ENCODE results near the gene NEIL1. TPM values are rescaled to one million over a fixed set of nuclear protein-coding genes. Genes with fewer than 3 reads are reported as not detected.

Gene NEIL1
- total RNA-seq, 1 donor from 2014 or later: 8.2 TPM

DNA sequence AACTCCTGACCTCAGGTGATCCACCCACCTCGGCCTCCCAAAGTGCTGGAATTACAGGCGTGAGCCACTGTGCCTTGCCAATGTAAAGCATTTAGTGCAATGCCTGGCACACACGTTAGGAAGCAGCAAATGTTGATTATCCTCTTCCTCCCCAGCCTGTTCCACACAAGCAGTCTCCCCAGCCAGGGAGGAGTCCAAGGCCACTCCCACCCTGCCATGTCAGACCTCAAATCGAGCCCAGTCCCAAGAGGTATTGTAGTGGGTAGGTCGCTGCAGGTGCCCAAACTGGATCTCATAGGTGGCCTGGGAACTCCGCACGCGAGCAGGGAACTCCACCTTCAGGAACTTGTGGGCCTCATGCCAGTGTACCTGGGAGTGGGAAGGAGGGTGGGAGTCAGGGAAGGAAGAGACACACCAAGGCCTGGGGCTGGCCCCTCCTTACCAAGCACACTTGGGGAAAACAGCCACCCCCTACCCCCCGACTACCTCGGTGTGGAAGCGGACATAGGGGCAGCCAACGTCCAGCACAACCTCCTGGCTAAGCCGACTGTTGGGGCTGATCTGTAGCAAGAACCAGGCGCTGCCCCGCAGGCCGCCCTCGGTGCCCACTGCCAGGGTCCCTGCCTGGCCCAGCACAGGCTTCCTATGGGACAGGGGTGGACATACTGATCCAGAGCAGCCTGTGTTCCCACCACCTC is 11.3 kb downstream of the NEIL1 start:
- H3K27ac ChIP-seq (replicated peaks): no peak overlapping the region

DNA sequence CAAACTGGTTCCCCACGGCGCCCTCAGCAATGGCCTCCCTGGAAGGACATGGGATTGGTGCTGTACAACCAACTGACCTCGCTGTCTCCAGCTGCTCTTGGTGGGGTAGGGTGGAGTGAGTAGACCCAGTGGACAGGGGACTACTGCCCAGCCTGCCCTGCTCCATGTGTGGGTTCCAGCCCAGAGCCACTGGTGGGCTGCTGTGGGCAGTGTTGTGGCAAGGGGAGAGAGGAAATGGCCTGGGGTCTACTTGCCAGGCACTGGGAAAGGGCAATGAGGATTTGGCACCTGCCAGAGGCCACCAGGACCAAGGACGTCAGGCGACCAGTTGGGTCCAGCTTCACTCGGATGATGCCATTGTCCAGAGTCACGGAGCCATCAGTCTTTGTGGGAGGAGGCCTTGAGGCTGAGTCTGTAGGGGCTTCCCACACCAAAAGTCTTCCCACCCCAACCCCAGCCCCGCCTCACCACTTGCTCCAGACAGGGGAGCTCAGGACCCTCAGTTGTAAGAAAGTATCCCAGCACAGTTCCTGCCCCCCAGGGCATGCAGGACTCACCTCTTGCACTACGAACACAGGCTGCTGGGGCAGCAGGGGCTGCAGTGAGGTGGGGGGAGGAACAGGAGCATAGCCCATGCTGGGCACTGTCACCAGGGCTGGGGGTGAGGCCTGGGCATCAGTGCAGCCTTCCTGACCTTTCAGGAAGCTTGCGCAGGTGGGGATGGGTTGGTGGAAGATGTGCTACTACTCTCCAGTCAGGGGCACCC is 12.1 kb downstream of the NEIL1 start:
- Histone ChIP-seq H3K27me3 (ENCODE audit: low read depth) (no peaks in the 10 kb centered on the region), H3K27ac (replicated peaks) (no peak overlapping the region), H3K36me3 (peaks cover 88% of the 10 kb centered on the region), H3K9me3 (replicated peaks) (no peaks in the 10 kb centered on the region), H3K4me1 (no peaks in the 10 kb centered on the region), H3K4me3 (no peak overlapping the region)
- no peak for DNase-seq
- intact Hi-C loops (cut with micrococcal nuclease): no loop called here
- TF ChIP-seq, protein P1, sequence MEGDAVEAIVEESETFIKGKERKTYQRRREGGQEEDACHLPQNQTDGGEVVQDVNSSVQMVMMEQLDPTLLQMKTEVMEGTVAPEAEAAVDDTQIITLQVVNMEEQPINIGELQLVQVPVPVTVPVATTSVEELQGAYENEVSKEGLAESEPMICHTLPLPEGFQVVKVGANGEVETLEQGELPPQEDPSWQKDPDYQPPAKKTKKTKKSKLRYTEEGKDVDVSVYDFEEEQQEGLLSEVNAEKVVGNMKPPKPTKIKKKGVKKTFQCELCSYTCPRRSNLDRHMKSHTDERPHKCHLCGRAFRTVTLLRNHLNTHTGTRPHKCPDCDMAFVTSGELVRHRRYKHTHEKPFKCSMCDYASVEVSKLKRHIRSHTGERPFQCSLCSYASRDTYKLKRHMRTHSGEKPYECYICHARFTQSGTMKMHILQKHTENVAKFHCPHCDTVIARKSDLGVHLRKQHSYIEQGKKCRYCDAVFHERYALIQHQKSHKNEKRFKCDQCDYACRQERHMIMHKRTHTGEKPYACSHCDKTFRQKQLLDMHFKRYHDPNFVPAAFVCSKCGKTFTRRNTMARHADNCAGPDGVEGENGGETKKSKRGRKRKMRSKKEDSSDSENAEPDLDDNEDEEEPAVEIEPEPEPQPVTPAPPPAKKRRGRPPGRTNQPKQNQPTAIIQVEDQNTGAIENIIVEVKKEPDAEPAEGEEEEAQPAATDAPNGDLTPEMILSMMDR (IDR thresholded peaks at IDR 0.05; ENCODE audit: borderline replicate concordance): no peak

More for the DNA sequence above, 11.3 kb downstream of the NEIL1 start:
- no peaks in the 10 kb centered on the region for H3K27me3 ChIP-seq (ENCODE audit: low read depth)
- no peak for DNase-seq
- peaks cover 81% of the 10 kb centered on the region for H3K36me3 ChIP-seq
- H3K4me1 ChIP-seq: no peaks in the 10 kb centered on the region
- H3K4me3 ChIP-seq: no peak overlapping the region
- intact Hi-C loops (cut with micrococcal nuclease): no loop called here
- H3K9me3 ChIP-seq (replicated peaks): no peaks in the 10 kb centered on the region
- TF ChIP-seq, protein P1 (IDR thresholded peaks at IDR 0.05; ENCODE audit: borderline replicate concordance): no peak

DNA sequence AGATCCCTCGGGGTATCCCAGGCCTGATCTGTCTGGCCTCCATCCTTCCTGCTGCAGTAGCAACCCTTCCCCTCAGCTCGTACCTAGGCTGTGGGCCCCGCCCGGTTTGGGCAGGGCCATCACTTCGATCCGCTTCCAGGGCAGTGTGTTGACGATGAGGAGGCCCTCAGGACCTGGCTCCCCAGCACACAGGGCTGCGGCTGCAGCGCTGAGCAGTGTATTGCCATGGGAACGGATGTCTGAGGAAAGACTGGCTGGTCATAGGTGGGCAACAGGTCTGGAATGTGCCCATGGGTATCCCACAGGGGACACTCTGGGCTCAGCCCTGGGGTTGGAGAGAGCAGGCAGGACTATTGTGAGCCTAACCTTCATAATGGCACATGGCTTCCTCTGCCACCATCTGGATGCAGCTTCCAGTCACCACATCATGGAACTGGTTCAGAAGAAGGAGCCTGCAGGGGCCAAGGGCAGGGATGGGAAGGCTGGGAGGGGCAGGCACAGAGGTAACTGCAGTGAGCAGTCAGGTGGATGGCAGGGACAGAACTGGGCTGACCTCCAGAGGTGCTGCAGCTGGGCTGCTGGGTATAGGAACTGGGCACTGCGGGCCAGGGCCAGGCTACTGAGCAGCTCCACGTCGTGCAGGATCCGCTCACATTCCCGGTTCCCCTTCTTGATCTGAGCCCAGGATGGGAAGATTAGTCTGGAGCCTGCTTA is 12.9 kb downstream of the NEIL1 start:
- Histone ChIP-seq H3K9me3 (replicated peaks) (no peaks in the 10 kb centered on the region), H3K4me3 (no peak overlapping the region), H3K27ac (replicated peaks) (no peak overlapping the region), H3K27me3 (ENCODE audit: low read depth) (no peaks in the 10 kb centered on the region), H3K36me3 (peaks cover 96% of the 10 kb centered on the region), H3K4me1 (no peaks in the 10 kb centered on the region)
- DNase-seq: no peak
- intact Hi-C loops (cut with micrococcal nuclease): no loop called here
- TF ChIP-seq, protein P1 (IDR thresholded peaks at IDR 0.05; ENCODE audit: borderline replicate concordance): no peak

GRCh38 chr15:75360391-75360790 is 13.6 kb downstream of the NEIL1 start:
- Histone ChIP-seq H3K9me3 (replicated peaks) (no peaks in the 10 kb centered on the region), H3K27me3 (ENCODE audit: low read depth) (no peaks in the 10 kb centered on the region), H3K4me1 (no peaks in the 10 kb centered on the region), H3K4me3 (no peak overlapping the region), H3K27ac (replicated peaks) (no peak overlapping the region), H3K36me3 (peaks cover 93% of the 10 kb centered on the region)
- intact Hi-C loops (cut with micrococcal nuclease): no loop called here
- TF ChIP-seq, protein P1 (IDR thresholded peaks at IDR 0.05; ENCODE audit: borderline replicate concordance): no peak
- no peak for DNase-seq

DNA sequence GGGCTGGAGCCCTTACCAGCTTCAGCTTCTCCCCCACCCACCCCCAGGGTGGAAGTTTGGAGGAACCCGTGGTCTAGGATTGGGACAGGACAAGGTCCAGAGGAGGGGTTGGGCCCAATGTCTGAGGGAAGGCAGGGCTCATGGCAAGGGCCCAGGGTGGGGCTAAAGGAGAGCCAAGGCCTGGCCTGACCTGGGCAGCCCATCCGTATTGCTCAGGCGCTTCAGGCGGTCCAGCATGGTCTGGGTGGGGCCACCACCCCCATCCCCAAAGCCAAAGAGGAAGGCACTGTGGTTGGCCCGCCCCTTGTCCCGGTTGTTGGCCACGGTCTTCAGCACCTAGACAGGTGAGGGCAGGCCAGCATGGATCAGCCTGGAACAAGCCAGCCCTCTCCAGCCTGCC is 14.0 kb downstream of the NEIL1 start:
- TF ChIP-seq, protein P1 (IDR thresholded peaks at IDR 0.05; ENCODE audit: borderline replicate concordance): no peak
- no peak overlapping the region for H3K4me3 ChIP-seq
- intact Hi-C loops (cut with micrococcal nuclease): no loop called here

More for the DNA sequence above, 14.0 kb downstream of the NEIL1 start:
- Histone ChIP-seq H3K4me1 (no peaks in the 10 kb centered on the region), H3K36me3 (peaks cover 93% of the 10 kb centered on the region), H3K9me3 (replicated peaks) (no peaks in the 10 kb centered on the region), H3K27ac (replicated peaks) (no peak overlapping the region), H3K27me3 (ENCODE audit: low read depth) (no peaks in the 10 kb centered on the region)
- DNase-seq: no peak

Measured in left ventricle myocardium inferior (tissue), 1 donor.